ENCODE data around the gene SRF.
"Not testable (repeated sequence)": the region's sequence is repeated elsewhere in the genome, so short reads cannot be mapped to it uniquely, and the experiment has no call there.

The SRF gene

GRCh38 chr6:43170931-43171706 lies at the start of gene SRF:
Gene SRF (plus strand): TSS chr6:43171269. CDS start chr6:43171657, 388 bp downstream.
- peak; percentile 97 for DNase-seq (ENCODE audit: low read depth)

- DNase-seq (ENCODE audit: low read depth) = no peak
Observed at GRCh38 chr6:43122146-43122545, 48.9 kb upstream of the SRF start.

- no peak for DNase-seq (ENCODE audit: low read depth)
Observed at GRCh38 chr6:43123461-43124314, 47.4 kb upstream of the SRF start.

- no peak for DNase-seq (ENCODE audit: low read depth)
Observed at GRCh38 chr6:43124481-43124880, 46.6 kb upstream of the SRF start.

GRCh38 chr6:43125119-43125518 lies 46.0 kb upstream of the SRF start:
- DNase-seq (ENCODE audit: low read depth) = no peak

DNA sequence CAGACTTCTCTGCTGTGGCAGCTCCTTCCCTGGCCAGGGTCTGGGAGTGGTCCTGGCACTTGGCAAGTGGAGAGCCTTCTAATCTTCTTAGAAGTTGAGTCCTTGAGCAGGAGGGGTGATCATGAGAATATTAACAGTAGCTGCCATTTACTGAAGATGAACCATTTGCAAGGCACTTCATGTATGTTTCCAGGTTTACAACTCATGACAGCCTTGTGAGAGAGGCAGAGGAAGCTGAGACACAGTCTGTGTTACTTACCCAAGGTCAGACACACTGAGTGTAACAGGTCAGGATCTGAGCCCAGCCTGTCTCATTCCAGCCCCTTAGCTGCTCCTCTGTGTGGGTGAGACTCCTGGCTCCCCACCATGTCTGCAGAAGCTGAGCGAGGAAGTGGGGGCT lies 45.5 kb upstream of the SRF start:
- DNase-seq (ENCODE audit: low read depth) = no peak

GRCh38 chr6:43127180-43127579 lies 43.9 kb upstream of the SRF start:
- DNase-seq (ENCODE audit: low read depth) = no peak

GRCh38 chr6:43127877-43128276 lies 43.2 kb upstream of the SRF start:
- no peak for DNase-seq (ENCODE audit: low read depth)

- DNase-seq (ENCODE audit: low read depth) = no peak
Observed at GRCh38 chr6:43128926-43129325, 42.1 kb upstream of the SRF start.

DNA sequence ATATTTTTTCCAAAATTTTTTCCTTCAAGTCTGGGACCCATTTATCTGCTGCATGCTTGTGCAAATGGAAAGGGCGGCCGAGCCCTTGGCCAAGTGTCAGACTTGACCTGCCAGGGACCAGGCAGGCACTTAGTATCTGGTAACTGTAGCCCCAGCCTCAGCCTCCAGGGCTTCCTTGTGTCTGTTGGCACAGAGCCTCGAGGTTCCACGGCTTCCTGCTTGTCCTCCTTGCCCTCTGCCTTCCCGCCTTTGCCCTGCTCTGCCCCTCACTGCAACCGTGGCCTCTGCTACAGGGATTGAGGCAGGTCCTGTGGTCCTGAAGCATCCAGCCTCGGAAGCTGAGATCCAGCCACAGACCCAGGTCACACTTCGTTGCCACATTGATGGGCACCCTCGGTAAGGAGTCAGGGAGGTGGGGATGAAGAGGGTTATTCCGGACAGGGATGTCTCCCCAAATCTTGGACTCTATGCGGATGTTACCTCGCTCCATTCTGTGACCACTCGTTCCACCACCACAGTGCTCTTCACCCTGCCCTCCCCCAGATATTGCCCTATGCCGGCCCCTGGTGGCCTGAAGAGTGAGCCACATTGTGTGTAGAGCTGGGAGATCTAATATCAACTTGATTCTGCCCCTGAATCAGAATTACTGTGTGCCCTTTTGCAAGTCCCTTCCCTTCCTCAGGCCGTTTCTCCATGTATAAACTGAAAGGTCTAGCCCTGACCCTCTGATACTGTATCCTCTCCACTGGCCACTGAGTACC lies 41.5 kb upstream of the SRF start:
- DNase-seq (ENCODE audit: low read depth) = no peak

DNA sequence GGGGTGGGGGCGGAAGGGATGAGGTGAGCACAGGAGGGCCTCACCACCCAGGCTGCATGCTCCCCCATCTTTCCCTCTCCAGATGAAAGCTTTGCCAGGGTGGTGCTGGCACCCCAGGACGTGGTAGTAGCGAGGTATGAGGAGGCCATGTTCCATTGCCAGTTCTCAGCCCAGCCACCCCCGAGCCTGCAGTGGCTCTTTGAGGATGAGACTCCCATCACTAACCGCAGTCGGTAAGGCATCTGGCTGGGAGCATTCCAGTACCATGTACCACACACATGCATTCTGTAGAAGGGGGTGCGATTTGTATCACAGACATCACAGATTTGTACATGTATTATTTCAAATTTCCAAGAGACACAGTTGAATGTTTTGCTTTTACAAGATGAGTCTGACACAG lies 40.6 kb upstream of the SRF start:
- DNase-seq (ENCODE audit: low read depth) = no peak

DNA sequence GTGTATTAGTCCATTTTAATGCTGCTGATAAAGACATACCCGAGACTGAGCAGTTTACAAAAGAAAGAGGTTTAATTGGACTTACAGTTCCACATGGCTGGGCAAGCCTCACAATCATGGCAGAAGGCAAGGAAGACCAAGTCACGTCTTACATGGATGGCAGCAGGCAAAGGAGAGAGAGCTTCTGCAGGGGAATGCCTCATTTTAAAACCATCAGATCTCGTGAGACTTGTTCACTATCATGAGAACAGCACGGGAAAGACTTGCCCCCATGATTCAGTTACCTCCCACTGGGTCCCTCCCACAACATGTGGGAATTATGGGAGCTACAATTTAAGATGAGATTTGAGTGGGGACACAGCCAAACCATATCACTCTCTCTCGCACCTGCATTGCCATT lies 39.7 kb upstream of the SRF start:
- DNase-seq (ENCODE audit: low read depth) = not testable (repeated sequence)

DNA sequence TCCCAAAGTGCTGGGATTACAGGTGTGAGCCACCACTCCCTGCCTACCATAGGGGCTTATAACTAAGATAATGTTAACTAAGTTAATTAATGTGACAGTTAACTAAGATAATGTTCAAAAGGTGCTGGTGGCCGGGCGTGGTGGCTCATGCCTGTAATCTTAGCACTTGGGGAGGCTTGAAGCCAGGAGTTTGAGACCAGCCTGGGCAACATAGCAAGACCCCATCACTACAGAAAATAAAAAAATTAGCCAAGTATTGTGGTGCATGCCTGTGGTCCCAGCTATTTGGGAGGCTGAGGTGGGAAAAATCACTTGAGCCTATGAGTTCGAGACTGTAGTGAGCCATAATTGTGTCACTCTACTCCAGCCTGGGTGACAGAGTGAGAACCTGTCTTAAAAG lies 32.8 kb upstream of the SRF start:
- DNase-seq (ENCODE audit: low read depth) = no peak

- DNase-seq (ENCODE audit: low read depth) = not testable (repeated sequence)
Observed at GRCh38 chr6:43139973-43140372, 31.1 kb upstream of the SRF start.

DNA sequence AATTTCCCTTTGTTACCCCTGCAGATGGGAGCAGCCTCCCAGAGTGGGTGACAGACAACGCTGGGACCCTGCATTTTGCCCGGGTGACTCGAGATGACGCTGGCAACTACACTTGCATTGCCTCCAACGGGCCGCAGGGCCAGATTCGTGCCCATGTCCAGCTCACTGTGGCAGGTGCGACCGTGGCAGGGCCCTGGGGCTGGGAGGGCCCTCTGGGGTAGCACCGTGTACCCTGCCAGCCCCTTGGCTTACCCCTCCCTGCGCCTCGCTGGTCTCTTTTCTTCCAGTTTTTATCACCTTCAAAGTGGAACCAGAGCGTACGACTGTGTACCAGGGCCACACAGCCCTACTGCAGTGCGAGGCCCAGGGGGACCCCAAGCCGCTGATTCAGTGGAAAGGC lies 29.4 kb upstream of the SRF start:
- no peak for DNase-seq (ENCODE audit: low read depth)

DNA sequence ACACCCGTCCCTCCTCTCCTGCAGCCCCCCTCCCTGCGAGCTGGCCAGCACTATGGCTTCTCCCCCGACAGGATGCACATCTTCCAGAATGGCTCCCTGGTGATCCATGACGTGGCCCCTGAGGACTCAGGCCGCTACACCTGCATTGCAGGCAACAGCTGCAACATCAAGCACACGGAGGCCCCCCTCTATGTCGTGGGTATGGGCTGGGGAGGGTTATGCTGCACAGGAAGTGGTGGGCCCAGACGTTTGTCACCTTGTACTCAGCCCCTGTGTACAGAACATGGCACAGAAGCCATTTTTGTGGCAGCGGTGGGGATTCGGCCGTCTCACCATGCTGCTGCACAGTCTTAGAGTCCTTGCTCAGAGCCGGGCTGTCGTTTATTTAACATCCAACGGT lies 29.0 kb upstream of the SRF start:
- DNase-seq (ENCODE audit: low read depth) = no peak

DNA sequence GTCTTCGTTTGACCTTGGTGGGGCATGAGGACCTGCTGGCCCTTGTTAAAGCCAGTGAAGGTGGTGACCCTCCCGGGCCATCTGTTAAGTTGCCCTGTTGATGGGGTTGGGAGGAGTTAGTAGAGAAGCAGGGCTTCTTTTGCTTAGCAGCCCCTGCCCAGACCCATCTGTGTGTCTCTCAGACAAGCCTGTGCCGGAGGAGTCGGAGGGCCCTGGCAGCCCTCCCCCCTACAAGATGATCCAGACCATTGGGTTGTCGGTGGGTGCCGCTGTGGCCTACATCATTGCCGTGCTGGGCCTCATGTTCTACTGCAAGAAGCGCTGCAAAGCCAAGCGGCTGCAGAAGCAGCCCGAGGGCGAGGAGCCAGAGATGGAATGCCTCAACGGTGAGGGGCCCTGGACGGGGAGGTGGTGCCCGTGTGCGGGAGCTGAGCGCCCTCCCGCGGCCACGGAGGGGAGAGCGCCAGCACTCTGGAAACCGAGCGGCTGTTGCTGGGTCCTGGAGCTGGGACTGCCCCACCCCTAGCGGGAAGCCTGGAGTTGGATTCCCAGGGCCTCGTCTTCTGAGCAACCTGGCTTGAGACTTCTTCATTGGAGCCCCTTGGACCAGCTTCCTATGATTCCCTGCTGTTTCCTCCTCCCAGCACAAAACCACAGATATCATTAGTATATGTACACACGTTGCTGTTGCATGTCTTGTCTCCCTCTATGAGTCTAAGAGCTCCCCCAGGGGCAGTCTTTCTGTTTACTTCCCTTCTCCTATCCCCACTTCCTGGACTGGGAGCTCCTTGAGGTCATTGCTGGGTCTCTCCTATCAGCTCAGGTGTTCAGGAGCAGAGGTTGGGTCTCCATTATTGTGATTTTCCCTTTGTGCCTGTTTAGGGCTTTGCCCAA lies 27.6 kb upstream of the SRF start:
- no peak for DNase-seq (ENCODE audit: low read depth)

DNA sequence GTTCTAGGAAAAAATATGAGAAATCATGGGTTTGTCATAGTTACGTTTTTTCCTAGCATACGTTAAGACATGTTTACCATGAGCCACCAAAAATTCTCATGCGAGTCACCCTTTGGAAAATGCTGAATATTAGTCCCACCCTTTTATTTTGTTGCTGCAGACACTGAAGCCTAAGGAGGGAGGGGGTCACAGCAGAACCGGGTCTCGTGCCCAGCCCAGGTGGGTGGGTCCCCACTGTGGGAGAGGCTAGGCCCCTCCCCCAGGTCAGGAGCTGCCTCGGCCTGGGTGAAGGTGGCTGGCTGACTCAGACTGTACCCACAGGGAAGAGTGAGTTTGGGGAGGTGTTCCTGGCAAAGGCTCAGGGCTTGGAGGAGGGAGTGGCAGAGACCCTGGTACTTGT lies 26.2 kb upstream of the SRF start:
- DNase-seq (ENCODE audit: low read depth) = no peak

- no peak for DNase-seq (ENCODE audit: low read depth)
Observed at GRCh38 chr6:43146261-43146660, 24.8 kb upstream of the SRF start.

- DNase-seq (ENCODE audit: low read depth) = no peak
Observed at GRCh38 chr6:43146709-43147688, 24.1 kb upstream of the SRF start.

Data from HS-5 (cell line).